H1 (cell line): ENCODE results near the gene HPN. TPM values are rescaled to one million over a fixed set of nuclear protein-coding genes. Genes with fewer than 3 reads are reported as not detected.

ENCODE experiments used
- CTCF ChIA-PET: fragments of 300-600 bp; sonication (Branson Sonifier 250); formaldehyde crosslinking; loops from one replicate; lab custom pipeline; 2021; ENCODE audit not compliant: partially characterized antibody; lab: Charles Lee
- POLR2A ChIA-PET: fragments of 300-600 bp; sonication (Branson Sonifier 250); formaldehyde crosslinking; loops from one replicate; lab custom pipeline; 2021; ENCODE audit warnings: inconsistent platforms; ENCODE audit not compliant: partially characterized antibody; lab: Charles Lee
- DNase-seq, 2 experiments: peaks; one replicate each; pipeline versions ENCODE4 v3.0.0 to v3.0.0-alpha.2; 2010 to 2022; ENCODE audit warnings: low spot score in 2 of 2, low read depth in 1 of 2, mixed read lengths in 1 of 2
- FAIRE-seq: peaks from 2 replicates; lab custom pipeline; 2011; peaks lifted over from hg19 to GRCh38; lab: Jason Lieb, UNC
- H2AFZ ChIP-seq: 2 replicates; pipeline ENCODE4 v1.8.1; 2012; ENCODE audit warnings: low read length, inconsistent platforms
- H2AK5ac ChIP-seq: 2 replicates; pipeline ENCODE4 v1.6.1; 2013; ENCODE audit warnings: low read depth, low read length
- H2BK120ac ChIP-seq: replicated peaks from 2 replicates; pipeline ENCODE3; 2013; ENCODE audit warnings: low read depth, low read length, inconsistent platforms
- H2BK12ac ChIP-seq: 2 replicates; pipeline ENCODE4 v1.6.1; 2013; ENCODE audit warnings: low read depth, low read length
- H2BK15ac ChIP-seq: 2 replicates; pipeline ENCODE4 v1.6.1; 2013; ENCODE audit warnings: low read length
- H2BK20ac ChIP-seq: 2 replicates; pipeline ENCODE4 v1.6.1; 2013; ENCODE audit warnings: low read length
- H2BK5ac ChIP-seq: 2 replicates; pipeline ENCODE4 v1.6.1; 2013; ENCODE audit warnings: low read depth, low read length
- H3K14ac ChIP-seq: 2 replicates; pipeline ENCODE4 v1.6.1; 2013; ENCODE audit warnings: inconsistent platforms; ENCODE audit not compliant: insufficient read length
- H3K18ac ChIP-seq: 2 replicates; pipeline ENCODE4 v1.6.1; 2013; ENCODE audit warnings: low read length; ENCODE audit errors: extremely low read depth
- H3K23ac ChIP-seq: 2 replicates; pipeline ENCODE4 v1.6.1; 2013; ENCODE audit warnings: inconsistent platforms; ENCODE audit not compliant: insufficient read length
- H3K23me2 ChIP-seq: 2 replicates; pipeline ENCODE4 v1.6.1; 2013; ENCODE audit warnings: low read depth, low read length
- H3K27ac ChIP-seq: 2 replicates; pipeline ENCODE4 v1.6.1; 2011; ENCODE audit warnings: low read depth, low read length, inconsistent platforms
- H3K27me3 ChIP-seq, 4 experiments: replicated peaks in 1 of 4; 1 replicate in 1 of 4; 2 replicates in 3 of 4; pipeline versions ENCODE4 v1.6.1 to v1.8.1; 2011 to 2013; ENCODE audit warnings: low read length in 3 of 4, mild to moderate bottlenecking in 3 of 4, inconsistent platforms in 2 of 4, mixed read lengths in 2 of 4, moderate library complexity in 1 of 4; ENCODE audit not compliant: control insufficient read depth in 3 of 4, insufficient read depth in 3 of 4; ENCODE audit errors: extremely low read depth in 1 of 4
- H3K36me3 ChIP-seq, 4 experiments: 2 replicates each; pipeline versions ENCODE4 v1.6.1 to v1.8.1; 2011 to 2013; ENCODE audit warnings: mild to moderate bottlenecking in 4 of 4, low read length in 3 of 4, moderate library complexity in 2 of 4, control low read depth in 1 of 4, inconsistent platforms in 1 of 4; ENCODE audit not compliant: insufficient read depth in 4 of 4, control insufficient read depth in 2 of 4
- H3K4ac ChIP-seq: replicated peaks from 2 replicates; pipeline ENCODE3; 2013; ENCODE audit warnings: low read length, low read depth, mixed read lengths, inconsistent platforms; ENCODE audit not compliant: insufficient read length
- H3K4me1 ChIP-seq, 4 experiments: replicated peaks in 1 of 4; 1 replicate in 1 of 4; 2 replicates in 3 of 4; pipeline versions ENCODE4 v1.6.1 to v1.8.1; 2011 to 2013; ENCODE audit warnings: low read length in 3 of 4, inconsistent platforms in 2 of 4, mixed read lengths in 1 of 4; ENCODE audit not compliant: insufficient read depth in 4 of 4, control insufficient read depth in 3 of 4
- H3K4me2 ChIP-seq, 2 experiments: 2 replicates each; pipeline versions ENCODE4 v1.6.1 to v1.8.1; 2011 to 2013; ENCODE audit warnings: low read depth in 2 of 2, low read length in 2 of 2, control low read depth in 1 of 2, inconsistent platforms in 1 of 2, mild to moderate bottlenecking in 1 of 2; ENCODE audit not compliant: insufficient read depth in 1 of 2
- H3K4me3 ChIP-seq, 4 experiments: fragments of 200-600, 300-600 bp in 1 of 4; sonication (generic), shearing (Covaris generic), sonication (Bioruptor Twin) in 1 of 4; 2 replicates each; pipeline versions ENCODE4 v1.5.1 to v1.8.1; 2011 to 2016; ENCODE audit warnings: low read length in 4 of 4, low read depth in 3 of 4, control low read depth in 2 of 4, inconsistent platforms in 2 of 4, mild to moderate bottlenecking in 2 of 4, mixed read lengths in 1 of 4, moderate library complexity in 1 of 4; ENCODE audit not compliant: insufficient read depth in 2 of 4; ENCODE audit errors: extremely low read depth in 1 of 4
- H3K56ac ChIP-seq: replicated peaks from 2 replicates; pipeline ENCODE3; 2013; ENCODE audit warnings: low read depth, mild to moderate bottlenecking, mixed read lengths, low read length, inconsistent platforms; ENCODE audit not compliant: insufficient read length
- H3K79me1 ChIP-seq: 2 replicates; pipeline ENCODE4 v1.6.1; 2013; ENCODE audit warnings: low read depth, low read length, control low read depth
- H3K79me2 ChIP-seq, 2 experiments: 2 replicates each; pipeline versions ENCODE4 v1.6.1 to v1.8.1; 2012 to 2013; ENCODE audit warnings: low read length in 2 of 2, mild to moderate bottlenecking in 2 of 2, inconsistent platforms in 1 of 2; ENCODE audit not compliant: insufficient read depth in 2 of 2, control insufficient read depth in 1 of 2
- H3K9ac ChIP-seq, 4 experiments: replicated peaks in 1 of 4; 1 replicate in 1 of 4; 2 replicates in 3 of 4; pipeline versions ENCODE4 v1.6.1 to v1.8.1; 2011 to 2013; ENCODE audit warnings: low read depth in 3 of 4, low read length in 3 of 4, control low read depth in 2 of 4, mild to moderate bottlenecking in 2 of 4, moderate library complexity in 2 of 4, inconsistent platforms in 1 of 4; ENCODE audit errors: extremely low read depth in 1 of 4
- H3K9me3 ChIP-seq, 2 experiments: 2 replicates each; pipeline versions ENCODE4 v1.6.1 to v1.8.1; 2012 to 2013; ENCODE audit warnings: mild to moderate bottlenecking in 2 of 2, moderate library complexity in 2 of 2, control low read depth in 1 of 2, inconsistent platforms in 1 of 2, low read depth in 1 of 2, low read length in 1 of 2, mixed read lengths in 1 of 2; ENCODE audit not compliant: insufficient read depth in 2 of 2
- H4K20me1 ChIP-seq, 2 experiments: replicated peaks in 1 of 2; 2 replicates each; pipeline versions ENCODE3 to v1.8.1; 2011 to 2013; ENCODE audit warnings: inconsistent platforms in 2 of 2, low read length in 2 of 2, mild to moderate bottlenecking in 1 of 2; ENCODE audit not compliant: insufficient read depth in 2 of 2, control insufficient read depth in 1 of 2
- H4K5ac ChIP-seq: 2 replicates; pipeline ENCODE4 v1.6.1; 2013; ENCODE audit warnings: low read length, low read depth, mixed read lengths, inconsistent platforms; ENCODE audit not compliant: insufficient read length
- H4K8ac ChIP-seq: 2 replicates; pipeline ENCODE4 v1.8.0; 2013; ENCODE audit warnings: mild to moderate bottlenecking, moderate library complexity, low read length, inconsistent platforms; ENCODE audit not compliant: insufficient read depth; ENCODE audit errors: extremely low read depth
- H4K91ac ChIP-seq: replicated peaks from 2 replicates; pipeline ENCODE3; 2013; ENCODE audit warnings: low read length, mixed read lengths, inconsistent platforms; ENCODE audit not compliant: insufficient read length
- ASH2L ChIP-seq: fragments of 200-600, 300-600 bp; sonication (generic); IDR thresholded peaks from one replicate; pipeline ENCODE4 v1.7.1; 2017; ENCODE audit warnings: low read length
- BACH1 ChIP-seq: IDR thresholded peaks from 2 replicates; pipeline ENCODE4 v1.6.1; 2012; ENCODE audit warnings: low read length, improper control_type of control experiment
- EGR1 ChIP-seq: IDR thresholded peaks from 2 replicates; pipeline ENCODE4 v1.6.1; 2011; ENCODE audit warnings: low read depth, low read length, borderline replicate concordance
- RAD21 ChIP-seq, 2 experiments: IDR thresholded peaks in 1 of 2; conservative IDR thresholded peaks in 1 of 2; 2 replicates each; pipeline ENCODE4 v1.6.1; 2011; ENCODE audit warnings: low read depth in 2 of 2, low read length in 2 of 2, improper control_type of control experiment in 1 of 2, inconsistent platforms in 1 of 2, mild to moderate bottlenecking in 1 of 2, moderate library complexity in 1 of 2
- RNF2 ChIP-seq: fragments of 200-900, 300-1000 bp; sonication (generic); IDR thresholded peaks from 2 replicates; pipeline ENCODE4 v1.7.1; 2016; ENCODE audit warnings: borderline replicate concordance, low read depth, mild to moderate bottlenecking, antibody characterized with exemption, low read length; ENCODE audit not compliant: poor library complexity, severe bottlenecking; ENCODE audit errors: missing control alignments
- SP2 ChIP-seq: IDR thresholded peaks from 2 replicates; pipeline ENCODE4 v1.6.1; 2012; ENCODE audit warnings: mild to moderate bottlenecking, low read length, inconsistent platforms
- TAF7 ChIP-seq: optimal IDR thresholded peaks from 2 replicates; pipeline ENCODE3; 2011; ENCODE audit warnings: low read depth, mild to moderate bottlenecking, inconsistent platforms, low read length, moderate library complexity, borderline replicate concordance
- YY1 ChIP-seq: IDR thresholded peaks from 2 replicates; pipeline ENCODE4 v1.6.1; 2011; ENCODE audit warnings: low read depth, mild to moderate bottlenecking, low read length
- WGBS, 2 experiments: shearing (Covaris generic) in 1 of 2; methylation state at CpG; one replicate each; pipeline versions ENCODE4 v1.1.6 to v1.1.7; 2013 to 2015; ENCODE audit warnings: low lambda C conversion rate in 2 of 2, mixed read lengths in 2 of 2, inconsistent platforms in 1 of 2, low coverage in 1 of 2, missing lambda C conversion rate in 1 of 2; ENCODE audit not compliant: insufficient replicate concordance in 2 of 2, insufficient coverage in 1 of 2, insufficient read length in 1 of 2; ENCODE audit errors: extremely low coverage in 1 of 2, missing lambda C conversion rate in 1 of 2; 5-methylcytosine and 5-hydroxymethylcytosine counted together
- polyA plus RNA-seq, 7 experiments: library from polyadenylated mRNA; depleted of rRNA in 3 of 7; stranded (reverse) in 5 of 7; unstranded in 2 of 7; fragments of >200 nt in 5 of 7; fragments of 200-250 nt in 2 of 7; gene quantifications; 1 replicate in 5 of 7; 2 replicates in 1 of 7; 4 replicates in 1 of 7; pipeline versions ENCODE4 v1.2.1 to v1.2.3, GENCODE V29; 2011 to 2013; ENCODE audit warnings: missing spikeins in 2 of 7, mixed read lengths in 2 of 7
- total RNA-seq: library from RNA; stranded (reverse); fragmentation: NEBNext Ultra II Directional; extraction: Animal tissue kit (Norgen Biotek cat#: 25700); gene quantifications from 2 replicates; pipeline ENCODE4 v1.2.1, GENCODE V29; 2021

Gene HPN
- total and polyA plus RNA-seq, 2 of the 8 experiments (the other 6 are each of a cell fraction or from before 2014, with no cell fraction given), result 14.7 to 33.7 TPM

DNA sequence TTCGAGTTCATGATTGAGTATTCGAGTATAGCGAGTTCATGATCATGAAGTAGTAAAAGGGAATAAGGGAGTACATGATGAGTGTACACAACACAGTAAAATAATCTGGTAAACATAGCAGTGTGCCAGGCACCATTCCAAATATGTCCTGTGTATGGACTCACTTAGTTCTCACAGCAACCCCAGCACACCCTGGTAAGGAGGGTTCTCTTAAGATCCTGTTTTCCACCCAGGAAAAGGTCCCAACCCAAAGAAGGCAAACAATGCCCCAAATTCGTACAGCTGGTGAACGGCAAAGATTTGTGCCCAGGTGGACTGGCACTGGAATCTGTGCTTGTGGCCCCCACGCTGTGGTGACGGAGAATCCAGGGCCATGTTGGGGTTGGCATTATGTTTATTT is 21.4 kb downstream of the HPN start:
- Histone ChIP-seq H3K79me1 (no peaks in the 10 kb centered on the region), H4K20me1 (peaks cover 0 to 1% of the 10 kb centered on the region in 2 experiments), H4K91ac (no peak overlapping the region), H3K27me3 (peaks cover 0 to 2% (median 0%) of the 10 kb centered on the region in 4 experiments; a peak in 1 of 7 replicates), H3K23me2 (no peaks in the 10 kb centered on the region), H3K56ac (no peak overlapping the region), H3K79me2 (no peaks in the 10 kb centered on the region), H3K9me3 (no peaks in the 10 kb centered on the region), H2BK12ac (no peak overlapping the region), H2BK120ac (no peak overlapping the region), H2BK20ac (no peak overlapping the region), H3K23ac (no peak overlapping the region), H2AFZ (no peak overlapping the region), H3K27ac (no peak overlapping the region), H3K18ac (no peak overlapping the region), H2BK5ac (no peak overlapping the region), H3K4me2 (no peak overlapping the region), H3K4me3 (no peak overlapping the region), H3K14ac (no peak overlapping the region), H2AK5ac (no peak overlapping the region), H2BK15ac (no peak overlapping the region), H3K4ac (no peak overlapping the region), H3K4me1 (no peaks in the 10 kb centered on the region; a peak in 2 of 7 replicates), H3K9ac (no peak overlapping the region), H4K5ac (no peak overlapping the region), H4K8ac (no peak overlapping the region), H3K36me3 (no peaks in the 10 kb centered on the region)
- no peak for DNase-seq
- TF ChIP-seq TAF7, result no peak
- no peak for TF ChIP-seq ASH2L
- TF ChIP-seq RNF2, result no peak
- no peak for TF ChIP-seq BACH1
- TF ChIP-seq YY1, result no peak
- no peak for TF ChIP-seq RAD21 (IDR thresholded peaks at IDR 0.05 in 1 of 2, conservative IDR thresholded peaks at IDR 0.05 in 1 of 2; ENCODE audit: low read depth in 2 of 2, low read length in 2 of 2)
- no peak for TF ChIP-seq EGR1
- no peak for TF ChIP-seq SP2
- WGBS, 2 experiments, result 87% methylated on average over 7 of the region's 7 CpGs; no CpG with 5 or more reads in 1 of the 2 experiments
- no peak for FAIRE-seq
- POLR2A ChIA-PET, result interaction anchor here (0.8 to 2.1 kb wide), 3 partner anchors 11 to 53 kb away, joined by 3 to 9 read pairs (median 3); no protein-coding TSS in a partner anchor
- CTCF ChIA-PET, result interaction anchor here (1.4 to 2.7 kb wide), 4 partner anchors 14 to 290 kb away, joined by 3 to 14 read pairs (median 3); no protein-coding TSS in a partner anchor
